ENCODE results near the gene ALKAL2. TPM values are rescaled to one million over a fixed set of nuclear protein-coding genes. Genes with fewer than 3 reads are reported as not detected.

Gene ALKAL2
- total and polyA plus RNA-seq, 2 donors (not counting 1 experiment from before 2014, with no cell fraction given), result 0.17 to 0.58 TPM

GRCh38 chr2:234421-234820 lies 53.5 kb downstream of the ALKAL2 start:
- no peak overlapping the region for H3K4me2 ChIP-seq (ENCODE audit: extremely low read depth, insufficient read depth, low read length)
- H3K4me3 ChIP-seq (replicated peaks in 1 of 4; ENCODE audit: control extremely low read depth in 1 of 4, insufficient read depth in 1 of 4, low read depth in 3 of 4, low read length in 4 of 4), result no peak overlapping the region
- DNase-seq (ENCODE audit: low read depth in 2 of 2), result no peak
- no peaks in the 10 kb centered on the region for H3K9me3 ChIP-seq (ENCODE audit: control insufficient read depth, insufficient read depth, low read depth, low read length)
- TF ChIP-seq EZH2 (IDR thresholded peaks at IDR 0.05; ENCODE audit: low read length, missing control alignments) (no peak), CTCF (conservative IDR thresholded peaks at IDR 0.05 in 1 of 2, IDR thresholded peaks at IDR 0.05 in 1 of 2; ENCODE audit: low read depth in 1 of 2, low read length in 2 of 2) (no peak)
- H3K4me1 ChIP-seq (ENCODE audit: control insufficient read depth, extremely low read depth, insufficient read depth, low read length), result no peaks in the 10 kb centered on the region
- H4K20me1 ChIP-seq (ENCODE audit: control insufficient read depth, extremely low read depth, insufficient read depth, low read length), result no peaks in the 10 kb centered on the region
- H3K27me3 ChIP-seq (ENCODE audit: control insufficient read depth, insufficient read depth, low read length), result no peaks in the 10 kb centered on the region
- no peak overlapping the region for H2AFZ ChIP-seq (ENCODE audit: low read length)
- no peaks in the 10 kb centered on the region for H3K36me3 ChIP-seq (ENCODE audit: control insufficient read depth, insufficient read depth, low read length)
- no peaks in the 10 kb centered on the region for H3K79me2 ChIP-seq (ENCODE audit: control insufficient read depth, insufficient read depth, low read length)
- H3K9ac ChIP-seq (ENCODE audit: insufficient read depth, low read length), result no peak overlapping the region
- no peak overlapping the region for H3K27ac ChIP-seq (ENCODE audit: insufficient read depth, low read length)

- Histone ChIP-seq H3K9ac (ENCODE audit: insufficient read depth, low read length) (no peak overlapping the region), H2AFZ (ENCODE audit: low read length) (no peak overlapping the region), H3K4me3 (replicated peaks in 1 of 4; ENCODE audit: control extremely low read depth in 1 of 4, insufficient read depth in 1 of 4, low read depth in 3 of 4, low read length in 4 of 4) (no peak overlapping the region), H3K36me3 (ENCODE audit: control insufficient read depth, insufficient read depth, low read length) (no peaks in the 10 kb centered on the region), H3K9me3 (ENCODE audit: control insufficient read depth, insufficient read depth, low read depth, low read length) (no peaks in the 10 kb centered on the region), H3K27me3 (ENCODE audit: control insufficient read depth, insufficient read depth, low read length) (no peaks in the 10 kb centered on the region), H3K4me1 (ENCODE audit: control insufficient read depth, extremely low read depth, insufficient read depth, low read length) (no peaks in the 10 kb centered on the region), H3K79me2 (ENCODE audit: control insufficient read depth, insufficient read depth, low read length) (no peaks in the 10 kb centered on the region), H3K4me2 (ENCODE audit: extremely low read depth, insufficient read depth, low read length) (no peak overlapping the region), H4K20me1 (ENCODE audit: control insufficient read depth, extremely low read depth, insufficient read depth, low read length) (no peaks in the 10 kb centered on the region), H3K27ac (ENCODE audit: insufficient read depth, low read length) (no peak overlapping the region)
- no peak for DNase-seq (ENCODE audit: low read depth in 2 of 2)
- TF ChIP-seq EZH2 (IDR thresholded peaks at IDR 0.05; ENCODE audit: low read length, missing control alignments) (no peak), CTCF (conservative IDR thresholded peaks at IDR 0.05 in 1 of 2, IDR thresholded peaks at IDR 0.05 in 1 of 2; ENCODE audit: low read depth in 1 of 2, low read length in 2 of 2) (no peak)
Observed at GRCh38 chr2:233030-233429, 54.9 kb downstream of the ALKAL2 start.

- H3K9ac ChIP-seq (ENCODE audit: insufficient read depth, low read length), result no peak overlapping the region
- no peaks in the 10 kb centered on the region for H3K79me2 ChIP-seq (ENCODE audit: control insufficient read depth, insufficient read depth, low read length)
Observed at GRCh38 chr2:231521-232185, 56.2 kb downstream of the ALKAL2 start.

More at GRCh38 chr2:231521-232185, 56.2 kb downstream of the ALKAL2 start:
- no peaks in the 10 kb centered on the region for H3K9me3 ChIP-seq (ENCODE audit: control insufficient read depth, insufficient read depth, low read depth, low read length)
- no peaks in the 10 kb centered on the region for H3K4me1 ChIP-seq (ENCODE audit: control insufficient read depth, extremely low read depth, insufficient read depth, low read length)
- peaks cover 2% of the 10 kb centered on the region for H3K36me3 ChIP-seq (ENCODE audit: control insufficient read depth, insufficient read depth, low read length)
- no peak overlapping the region for H2AFZ ChIP-seq (ENCODE audit: low read length)
- no peak overlapping the region for H3K4me3 ChIP-seq (replicated peaks in 1 of 4; ENCODE audit: control extremely low read depth in 1 of 4, insufficient read depth in 1 of 4, low read depth in 3 of 4, low read length in 4 of 4)
- no peak overlapping the region for H3K27ac ChIP-seq (ENCODE audit: insufficient read depth, low read length)
- DNase-seq (ENCODE audit: low read depth in 2 of 2), result no peak
- H3K4me2 ChIP-seq (ENCODE audit: extremely low read depth, insufficient read depth, low read length), result no peak overlapping the region
- TF ChIP-seq CTCF (conservative IDR thresholded peaks at IDR 0.05 in 1 of 2, IDR thresholded peaks at IDR 0.05 in 1 of 2; ENCODE audit: low read depth in 1 of 2, low read length in 2 of 2) (no peak), EZH2 (IDR thresholded peaks at IDR 0.05; ENCODE audit: low read length, missing control alignments) (no peak)
- no peaks in the 10 kb centered on the region for H3K27me3 ChIP-seq (ENCODE audit: control insufficient read depth, insufficient read depth, low read length)
- no peaks in the 10 kb centered on the region for H4K20me1 ChIP-seq (ENCODE audit: control insufficient read depth, extremely low read depth, insufficient read depth, low read length)

Other genes with a start within 250 kb of the ALKAL2 start
- 0.26 TPM in 1 of 2 replicates, not detected in the other for gene FAM110C, start 241.6 kb downstream of the ALKAL2 start, total RNA-seq
- gene FAM110C, start 241.6 kb downstream of the ALKAL2 start, polyA plus RNA-seq, result not detected in 2 replicates
- 28.5 and 36.5 TPM in 2 replicates for gene SH3YL1, start 24.1 kb downstream of the ALKAL2 start, total RNA-seq
- gene SH3YL1, start 24.1 kb downstream of the ALKAL2 start, polyA plus RNA-seq, result 25.2 and 37.9 TPM in 2 replicates
- 86.9 and 89.9 TPM in 2 replicates for gene ACP1, start 23.1 kb downstream of the ALKAL2 start, total RNA-seq
- gene ACP1, start 23.1 kb downstream of the ALKAL2 start, polyA plus RNA-seq, result 120 and 124 TPM in 2 replicates